ENCODE measurements around the gene NPLOC4.
"Not testable (repeated sequence)": the region's sequence is repeated elsewhere in the genome, so short reads cannot be mapped to it uniquely, and the experiment has no call there.

NPLOC4 gene

GRCh38 chr17:81590121-81590520 lies 46.8 kb downstream of the NPLOC4 start:
- H4K20me1 ChIP-seq (ENCODE audit: low read depth, low read length): no peaks in the 10 kb centered on the region
- H3K9me3 ChIP-seq (ENCODE audit: insufficient read depth, low read length): no peaks in the 10 kb centered on the region
- no peak for TF ChIP-seq EZH2phosphoT487 (conservative IDR thresholded peaks at IDR 0.05; ENCODE audit: low read length)
- TF ChIP-seq CTCF (IDR thresholded peaks at IDR 0.05; ENCODE audit: insufficient read depth, low read length, poor library complexity, severe bottlenecking): no peak

GRCh38 chr17:81589612-81590011 lies 47.3 kb downstream of the NPLOC4 start:
- TF ChIP-seq CTCF (IDR thresholded peaks at IDR 0.05; ENCODE audit: insufficient read depth, low read length, poor library complexity, severe bottlenecking): no peak
- TF ChIP-seq EZH2phosphoT487 (conservative IDR thresholded peaks at IDR 0.05; ENCODE audit: low read length): no peak
- Histone ChIP-seq H3K9ac (ENCODE audit: low read length) (no peak overlapping the region), H3K36me3 (ENCODE audit: low read length) (peaks cover 4% of the 10 kb centered on the region; the same call in 1 of the 2 replicates), H3K4me3 (ENCODE audit: insufficient read depth, low read length, poor library complexity, severe bottlenecking) (no peak overlapping the region), H3K9me3 (ENCODE audit: insufficient read depth, low read length) (no peaks in the 10 kb centered on the region), H2AFZ (ENCODE audit: low read depth, low read length, severe bottlenecking) (no peak overlapping the region), H3K9me2 (replicated peaks; ENCODE audit: insufficient read depth, low read length) (no peaks in the 10 kb centered on the region), H3K27ac (ENCODE audit: low read depth, low read length) (no peak overlapping the region), H3K27me3 (ENCODE audit: low read length) (no peaks in the 10 kb centered on the region), H3F3A (ENCODE audit: insufficient read depth) (no peaks in the 10 kb centered on the region), H3K79me2 (ENCODE audit: insufficient read depth, low read length) (no peaks in the 10 kb centered on the region), H4K20me1 (ENCODE audit: low read depth, low read length) (no peaks in the 10 kb centered on the region), H3K4me2 (ENCODE audit: low read depth, low read length, poor library complexity, severe bottlenecking) (no peak overlapping the region)

More at GRCh38 chr17:81590121-81590520, 46.8 kb downstream of the NPLOC4 start:
- Histone ChIP-seq H3K4me3 (ENCODE audit: insufficient read depth, low read length, poor library complexity, severe bottlenecking) (no peak overlapping the region), H3K79me2 (ENCODE audit: insufficient read depth, low read length) (no peaks in the 10 kb centered on the region), H3K27me3 (ENCODE audit: low read length) (no peaks in the 10 kb centered on the region), H3K4me2 (ENCODE audit: low read depth, low read length, poor library complexity, severe bottlenecking) (no peak overlapping the region), H3K9me2 (replicated peaks; ENCODE audit: insufficient read depth, low read length) (no peaks in the 10 kb centered on the region), H3F3A (ENCODE audit: insufficient read depth) (no peaks in the 10 kb centered on the region), H3K36me3 (ENCODE audit: low read length) (peaks cover 4% of the 10 kb centered on the region; the same call in 1 of the 2 replicates), H3K9ac (ENCODE audit: low read length) (no peak overlapping the region), H2AFZ (ENCODE audit: low read depth, low read length, severe bottlenecking) (no peak overlapping the region), H3K27ac (ENCODE audit: low read depth, low read length) (no peak overlapping the region)

- no peak overlapping the region for H3K27ac ChIP-seq (ENCODE audit: low read depth, low read length)
- H3K27me3 ChIP-seq (ENCODE audit: low read length): no peaks in the 10 kb centered on the region
- H3K9me3 ChIP-seq (ENCODE audit: insufficient read depth, low read length): no peaks in the 10 kb centered on the region
- H3K36me3 ChIP-seq (ENCODE audit: low read length): peaks cover 19% of the 10 kb centered on the region; the same call in 1 of the 2 replicates
- no peaks in the 10 kb centered on the region for H4K20me1 ChIP-seq (ENCODE audit: low read depth, low read length)
- TF ChIP-seq CTCF (IDR thresholded peaks at IDR 0.05; ENCODE audit: insufficient read depth, low read length, poor library complexity, severe bottlenecking): no peak
- TF ChIP-seq EZH2phosphoT487 (conservative IDR thresholded peaks at IDR 0.05; ENCODE audit: low read length): no peak
- no peak overlapping the region for H3K4me3 ChIP-seq (ENCODE audit: insufficient read depth, low read length, poor library complexity, severe bottlenecking)
- no peak overlapping the region for H2AFZ ChIP-seq (ENCODE audit: low read depth, low read length, severe bottlenecking)
- no peak overlapping the region for H3K4me2 ChIP-seq (ENCODE audit: low read depth, low read length, poor library complexity, severe bottlenecking)
- H3K79me2 ChIP-seq (ENCODE audit: insufficient read depth, low read length): no peaks in the 10 kb centered on the region
- H3F3A ChIP-seq (ENCODE audit: insufficient read depth): no peaks in the 10 kb centered on the region
- no peak overlapping the region for H3K9ac ChIP-seq (ENCODE audit: low read length)
- no peaks in the 10 kb centered on the region for H3K9me2 ChIP-seq (replicated peaks; ENCODE audit: insufficient read depth, low read length)
Observed at GRCh38 chr17:81586096-81586495, 50.8 kb downstream of the NPLOC4 start.

- H3K27me3 ChIP-seq (ENCODE audit: low read length); H3K4me3 ChIP-seq (ENCODE audit: insufficient read depth, low read length, poor library complexity, severe bottlenecking); H3F3A ChIP-seq (ENCODE audit: insufficient read depth); H3K4me2 ChIP-seq (ENCODE audit: low read depth, low read length, poor library complexity, severe bottlenecking); H3K27ac ChIP-seq (ENCODE audit: low read depth, low read length); H3K9me3 ChIP-seq (ENCODE audit: insufficient read depth, low read length); H4K20me1 ChIP-seq (ENCODE audit: low read depth, low read length); H2AFZ ChIP-seq (ENCODE audit: low read depth, low read length, severe bottlenecking); H3K9ac ChIP-seq (ENCODE audit: low read length); H3K9me2 ChIP-seq (replicated peaks; ENCODE audit: insufficient read depth, low read length); H3K79me2 ChIP-seq (ENCODE audit: insufficient read depth, low read length): not testable (repeated sequence)
- H3K36me3 ChIP-seq (ENCODE audit: low read length): peaks cover 19% of the 10 kb centered on the region; the same call in 1 of the 2 replicates
Observed at GRCh38 chr17:81584771-81585170, 52.1 kb downstream of the NPLOC4 start.
